SK-N-SH (cell line): ENCODE data around the gene FAM177B.

Source experiments
- ELF1 ChIP-seq: IDR thresholded peaks from 2 replicates; pipeline ENCODE4 v1.4.0; 2012
- POLR2AphosphoS5 ChIP-seq: IDR thresholded peaks from 2 replicates; pipeline ENCODE4 v1.6.1; 2012; ENCODE audit warnings: low read depth, low read length
- TF ChIP-seq, protein P1 (sequence below): fragments of 200-600 bp; sonication (generic); IDR thresholded peaks from 2 replicates; pipeline ENCODE4 v1.6.1; 2017; ENCODE audit warnings: antibody characterized with exemption, mild to moderate bottlenecking, moderate library complexity

DNA sequence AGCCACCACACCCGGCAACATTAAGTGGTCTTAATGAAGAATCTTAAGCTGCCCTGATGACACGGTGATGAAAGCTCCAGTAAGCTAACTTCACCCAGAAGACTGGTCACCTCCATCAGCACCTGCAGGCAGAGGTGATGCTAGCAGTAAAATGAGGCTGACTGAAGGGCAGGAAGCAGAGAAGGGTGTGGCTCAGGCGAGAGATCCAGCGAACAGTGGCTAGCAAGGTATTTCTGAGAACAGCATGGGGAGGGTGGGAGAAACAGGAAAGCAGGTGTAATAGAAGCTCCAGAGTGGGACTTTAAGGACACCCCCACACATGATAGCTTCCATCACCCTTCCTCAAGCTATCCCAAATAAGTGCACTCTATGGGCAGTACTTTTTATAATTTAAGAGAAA lies 62.0 kb downstream of the FAM177B start:
- TF ChIP-seq POLR2AphosphoS5 (no peak), ELF1 (no peak)
- TF ChIP-seq, protein P1, sequence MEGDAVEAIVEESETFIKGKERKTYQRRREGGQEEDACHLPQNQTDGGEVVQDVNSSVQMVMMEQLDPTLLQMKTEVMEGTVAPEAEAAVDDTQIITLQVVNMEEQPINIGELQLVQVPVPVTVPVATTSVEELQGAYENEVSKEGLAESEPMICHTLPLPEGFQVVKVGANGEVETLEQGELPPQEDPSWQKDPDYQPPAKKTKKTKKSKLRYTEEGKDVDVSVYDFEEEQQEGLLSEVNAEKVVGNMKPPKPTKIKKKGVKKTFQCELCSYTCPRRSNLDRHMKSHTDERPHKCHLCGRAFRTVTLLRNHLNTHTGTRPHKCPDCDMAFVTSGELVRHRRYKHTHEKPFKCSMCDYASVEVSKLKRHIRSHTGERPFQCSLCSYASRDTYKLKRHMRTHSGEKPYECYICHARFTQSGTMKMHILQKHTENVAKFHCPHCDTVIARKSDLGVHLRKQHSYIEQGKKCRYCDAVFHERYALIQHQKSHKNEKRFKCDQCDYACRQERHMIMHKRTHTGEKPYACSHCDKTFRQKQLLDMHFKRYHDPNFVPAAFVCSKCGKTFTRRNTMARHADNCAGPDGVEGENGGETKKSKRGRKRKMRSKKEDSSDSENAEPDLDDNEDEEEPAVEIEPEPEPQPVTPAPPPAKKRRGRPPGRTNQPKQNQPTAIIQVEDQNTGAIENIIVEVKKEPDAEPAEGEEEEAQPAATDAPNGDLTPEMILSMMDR = no peak
